Heart left ventricle (tissue), 16 donors: ENCODE data around the gene TBC1D25. TPM values are rescaled to one million over a fixed set of nuclear protein-coding genes. Genes with fewer than 3 reads are reported as not detected.

Experiments used
- ATAC-seq, 4 donors: fragments of 200-7000 bp; cut with Tn5 transposase; one replicate each; pipeline ENCODE4 v1.9.1; 2020 to 2022; ENCODE audit warnings: moderate library complexity in 4 of 4, mild to moderate bottlenecking in 3 of 4, moderate number of reproducible peaks in 1 of 4
- DNase-seq, 5 donors: peaks; one replicate each; pipeline ENCODE4 v3.0.0-alpha.2; 2020
- H3K27ac ChIP-seq, 12 donors: fragments of 200-600 bp; sonication (generic) in 4 of 12; one replicate each; pipeline versions ENCODE4 v1.5.0 to v1.8.0; 2016 to 2022; ENCODE audit warnings: mild to moderate bottlenecking in 2 of 12
- H3K27me3 ChIP-seq, 9 donors: fragments of 200-600 bp; sonication (generic) in 2 of 9; one replicate each; pipeline versions ENCODE4 v1.5.1 to v1.8.0; 2016 to 2022; ENCODE audit warnings: mild to moderate bottlenecking in 3 of 9
- H3K36me3 ChIP-seq, 9 donors: fragments of 200-600 bp; sonication (generic) in 2 of 9; one replicate each; pipeline versions ENCODE4 v1.5.0 to v1.8.0; 2018 to 2022; ENCODE audit warnings: mild to moderate bottlenecking in 2 of 9
- H3K4me1 ChIP-seq, 12 donors: fragments of 200-600 bp; sonication (generic) in 4 of 12; one replicate each; pipeline versions ENCODE4 v1.5.0 to v1.8.0; 2016 to 2022; ENCODE audit warnings: mild to moderate bottlenecking in 3 of 12
- H3K4me3 ChIP-seq, 12 donors: fragments of 200-600 bp; sonication (generic) in 4 of 12; one replicate each; pipeline versions ENCODE4 v1.5.0 to v1.8.0; 2017 to 2022; ENCODE audit warnings: mild to moderate bottlenecking in 9 of 12, moderate library complexity in 4 of 12
- H3K9me3 ChIP-seq, 12 donors: fragments of 200-600 bp; sonication (generic) in 4 of 12; one replicate each; pipeline versions ENCODE4 v1.5.0 to v1.8.0; 2016 to 2022; ENCODE audit warnings: mild to moderate bottlenecking in 1 of 12
- CTCF ChIP-seq, 12 donors: fragments of 200-600 bp; sonication (generic) in 4 of 12; IDR thresholded peaks; one replicate each; pipeline versions ENCODE4 v1.5.0 to v1.8.0; 2018 to 2022; ENCODE audit warnings: antibody characterized with exemption in 12 of 12, mild to moderate bottlenecking in 5 of 12
- POLR2A ChIP-seq, 2 donors: fragments of 450-650 bp; IDR thresholded peaks; one replicate each; pipeline ENCODE4 v1.6.1; 2017; ENCODE audit warnings: antibody characterized with exemption in 2 of 2, mild to moderate bottlenecking in 2 of 2, moderate library complexity in 2 of 2
- WGBS, 4 donors: extraction: QIAGEN DNeasy Blood & Tissue Kit in 2 of 4; methylation state at CpG; one replicate each; pipeline versions ENCODE4 v1.1.5 to v1.1.7; 2013 to 2018; 5-methylcytosine and 5-hydroxymethylcytosine counted together
- intact Hi-C, 10 donors: fragments of 100-400 bp; cut with DNase I; formaldehyde crosslinking; loops; one replicate each; pipeline versions ENCODE4 v1.11.1 to v1.14.2; 2022
- polyA plus RNA-seq, 2 donors: library from polyadenylated mRNA; stranded (reverse); fragments of 200-250 nt; gene quantifications; one replicate each; pipeline ENCODE4 v1.2.3, GENCODE V29; 2013
- total RNA-seq, 9 donors: library from RNA; depleted of rRNA in 2 of 9; stranded (reverse); fragments of >200 nt in 2 of 9; fragmentation: NEBNext Ultra II Directional in 3 of 9; extraction: Animal tissue kit (Norgen Biotek cat#: 25700) in 3 of 9; gene quantifications; one replicate each; pipeline versions ENCODE4 v1.1.0 to v1.2.4, GENCODE V29; 2016 to 2023
- donor health status: ischemic (EF 13 %, LVEDD 7.1; RV severe dilation, severe dysfunction).
- donor health status: healthy with polysubstance abuse.
- donor health status: DM: no; HTN: yes; CAD: no.
- donor health status: DM: no; HTN: no; CAD: no.
- donor health status: ischemic (EF 25% LVEDD 6.9; RV normal size, moderate dysfunction).
- donor health status: ischemic (EF 25% LVEDD 5.7; RV mildly dilated, moderate dysfunction).
- donor health status: healthy.
- donor health status: DM: yes; HTN: yes; CAD: no.
- donor health status: ischemic (EF 35%, LVEDD 5.7; RV mildly dilated, moderate dysfunction).
- donor health status: nonischemic (EF 11% LVEDD 7.7; RV severe dilation, severe dysfunction).
- donor health status: DM: yes; HTN: yes; CAD: no.
- donor health status: PGD.
- donor health status: ischemic (EF 29% LVEDD 5.4; RV normal size, mild dysfunction).
- donor health status: nonischemic (EF 23%, LVEDD 6.1; RV moderate dilation, normal function).

TBC1D25 gene
- total and polyA plus RNA-seq, 11 donors: 5.2 to 23.7 (median 16.8) TPM

GRCh38 chrX:48558271-48558670 lies 18.8 kb downstream of the TBC1D25 start:
- H3K36me3 ChIP-seq: peaks cover 0 to 58% (median 30%) of the 10 kb centered on the region in 9 donors
- no peak for DNase-seq
- TF ChIP-seq CTCF (IDR thresholded peaks at IDR 0.05) (no peak), POLR2A (IDR thresholded peaks at IDR 0.05) (no peak)
- H3K27ac ChIP-seq: peak overlapping the region in 2 of 12 donors; percentile 19 to 24
- intact Hi-C loops: no loop called here
- H3K27me3 ChIP-seq: no peaks in the 10 kb centered on the region
- peak; percentile 39 to 86 (median 72) for ATAC-seq
- H3K4me1 ChIP-seq: no peaks in the 10 kb centered on the region
- no peak overlapping the region for H3K4me3 ChIP-seq
- H3K9me3 ChIP-seq: no peaks in the 10 kb centered on the region
- WGBS, 4 donors: 69 to 79% (median 75%) methylated on average over 4 of the region's 4 CpGs

GRCh38 chrX:48559636-48560035 lies 20.1 kb downstream of the TBC1D25 start:
- Histone ChIP-seq H3K4me1 (peaks cover 0 to 5% (median 0%) of the 10 kb centered on the region in 12 donors), H3K4me3 (no peak overlapping the region), H3K9me3 (no peaks in the 10 kb centered on the region), H3K36me3 (peaks cover 0 to 58% (median 29%) of the 10 kb centered on the region in 9 donors), H3K27me3 (no peaks in the 10 kb centered on the region), H3K27ac (no peak overlapping the region)
- no peak for TF ChIP-seq CTCF (IDR thresholded peaks at IDR 0.05)
- TF ChIP-seq POLR2A (IDR thresholded peaks at IDR 0.05): no peak
- DNase-seq: no peak
- no peak for ATAC-seq
- WGBS, 4 donors: 93 to 97% (median 95%) methylated on average over 23 to 24 of the region's 24 CpGs
- intact Hi-C loops: no loop called here

- TF ChIP-seq CTCF (IDR thresholded peaks at IDR 0.05) (no peak), POLR2A (IDR thresholded peaks at IDR 0.05) (no peak)
- H3K27me3 ChIP-seq: no peaks in the 10 kb centered on the region
- intact Hi-C loops: no loop called here
- H3K27ac ChIP-seq: no peak overlapping the region
- ATAC-seq: no peak
- no peak overlapping the region for H3K4me3 ChIP-seq
- H3K4me1 ChIP-seq: peaks cover 0 to 5% (median 0%) of the 10 kb centered on the region in 12 donors
- 82 to 98% (median 93%) methylated on average over 10 to 14 of the region's 14 CpGs for WGBS, 4 donors
- H3K9me3 ChIP-seq: no peaks in the 10 kb centered on the region
- no peak for DNase-seq
- peaks cover 0 to 55% (median 25%) of the 10 kb centered on the region in 9 donors for H3K36me3 ChIP-seq
Observed at GRCh38 chrX:48560056-48560455, 20.5 kb downstream of the TBC1D25 start.

GRCh38 chrX:48560681-48561080 lies 21.2 kb downstream of the TBC1D25 start:
- Histone ChIP-seq H3K27ac (no peak overlapping the region), H3K36me3 (peaks cover 0 to 49% (median 25%) of the 10 kb centered on the region in 9 donors), H3K9me3 (no peaks in the 10 kb centered on the region), H3K4me1 (peaks cover 0 to 5% (median 0%) of the 10 kb centered on the region in 12 donors), H3K4me3 (no peak overlapping the region), H3K27me3 (no peaks in the 10 kb centered on the region)
- ATAC-seq (no peak), DNase-seq (no peak)
- intact Hi-C loops: no loop called here
- WGBS, 4 donors: 90 to 97% (median 94%) methylated on average over 10 to 12 of the region's 12 CpGs
- TF ChIP-seq CTCF (IDR thresholded peaks at IDR 0.05) (no peak), POLR2A (IDR thresholded peaks at IDR 0.05) (no peak)
